GM18951 (cell line): ENCODE data around the gene ACAD11.

Experiments used
- POLR2A ChIP-seq: IDR thresholded peaks from 4 replicates; pipeline ENCODE4 v1.6.1; 2011; ENCODE audit warnings: mild to moderate bottlenecking; ENCODE audit not compliant: insufficient read length, insufficient read depth; ENCODE audit errors: extremely low read depth
- in situ Hi-C: fragments of 300-500 bp; cut with MboI; formaldehyde crosslinking; loops from one replicate; pipeline ENCODE4 v1.12.0; 2022; ENCODE audit warnings: low sequenced_read_pairs, mixed read lengths, inconsistent platforms; ENCODE audit not compliant: unreplicated experiment

ACAD11 gene

DNA sequence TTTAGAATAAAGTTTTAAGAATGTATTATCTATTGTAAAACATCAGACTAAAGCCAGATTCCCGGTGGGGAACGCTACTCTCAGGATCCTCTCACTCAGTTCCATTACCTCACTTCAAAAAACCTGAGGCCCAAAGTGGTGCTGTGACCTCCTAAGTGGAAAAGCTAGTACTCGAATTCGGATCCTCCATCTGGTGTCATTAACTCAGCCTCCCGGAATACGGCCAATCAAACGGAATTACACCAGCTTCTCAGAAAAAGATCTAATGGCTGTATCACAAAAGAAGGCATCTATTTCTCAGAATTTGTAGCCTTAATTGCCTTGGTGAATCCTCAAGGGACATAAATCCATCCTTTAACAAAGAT, 627 bp downstream of the ACAD11 start:
- no peak for TF ChIP-seq POLR2A
- in situ Hi-C loops, result no loop called here

DNA sequence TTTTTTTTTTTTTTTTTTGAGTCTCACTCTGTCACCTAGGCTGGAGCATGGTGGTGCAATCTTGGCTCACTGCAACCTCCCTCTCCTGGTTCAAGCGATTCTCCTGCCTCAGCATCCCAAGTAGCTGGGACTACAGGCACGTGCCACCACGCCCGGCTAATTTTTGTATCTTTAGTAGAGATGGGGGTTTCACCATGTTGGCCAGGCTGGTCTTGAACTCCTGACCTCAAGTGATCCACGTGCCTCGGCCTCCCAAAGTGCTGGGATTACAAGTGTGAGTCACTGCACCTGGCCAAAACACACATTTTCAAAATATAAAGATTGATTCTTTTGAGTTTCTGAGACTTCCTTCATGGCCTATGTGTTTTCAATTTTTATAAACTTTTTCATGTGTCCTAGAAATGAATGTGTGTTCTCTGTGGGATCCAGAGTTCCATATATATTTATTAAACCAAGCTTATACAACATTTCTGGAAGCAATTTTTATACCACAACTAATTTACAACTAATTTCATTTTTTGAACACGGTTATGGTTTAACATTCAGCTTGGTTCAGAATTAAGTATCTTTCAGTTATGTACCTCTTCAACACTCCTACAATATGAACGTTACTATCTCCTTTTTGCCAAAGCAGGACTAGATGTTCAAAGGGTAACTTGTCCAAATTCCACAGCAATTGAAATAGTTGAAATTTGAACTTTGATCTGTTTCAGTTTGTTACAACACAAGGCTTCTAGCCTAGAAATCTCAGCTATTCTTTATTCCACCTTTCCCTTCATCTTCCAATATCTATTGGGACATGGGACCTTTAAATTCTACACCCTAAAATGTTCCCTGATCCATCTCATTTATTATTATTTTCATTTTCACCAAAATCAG, 1.5 kb downstream of the ACAD11 start:
- in situ Hi-C loops, result no loop called here
- TF ChIP-seq POLR2A, result no peak

DNA sequence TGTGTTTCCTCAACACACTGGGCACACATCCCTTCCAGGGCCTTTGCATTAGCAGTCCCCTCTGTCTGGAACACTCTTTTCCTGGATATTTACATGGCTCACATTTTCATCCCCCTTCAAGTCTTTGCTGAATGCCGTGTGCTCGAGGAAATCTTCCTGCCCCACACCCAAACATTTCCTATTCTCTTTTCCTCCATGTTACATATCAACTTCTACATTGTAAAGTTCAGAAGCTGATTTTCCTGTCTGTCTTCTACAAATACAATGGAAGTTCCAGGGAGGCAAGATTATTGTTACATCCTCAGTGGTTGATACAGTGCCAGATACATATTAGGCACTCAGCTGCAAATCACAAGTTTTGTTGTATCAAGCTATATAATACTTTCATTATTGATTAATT, 4.1 kb downstream of the ACAD11 start:
- in situ Hi-C loops, result no loop called here

DNA sequence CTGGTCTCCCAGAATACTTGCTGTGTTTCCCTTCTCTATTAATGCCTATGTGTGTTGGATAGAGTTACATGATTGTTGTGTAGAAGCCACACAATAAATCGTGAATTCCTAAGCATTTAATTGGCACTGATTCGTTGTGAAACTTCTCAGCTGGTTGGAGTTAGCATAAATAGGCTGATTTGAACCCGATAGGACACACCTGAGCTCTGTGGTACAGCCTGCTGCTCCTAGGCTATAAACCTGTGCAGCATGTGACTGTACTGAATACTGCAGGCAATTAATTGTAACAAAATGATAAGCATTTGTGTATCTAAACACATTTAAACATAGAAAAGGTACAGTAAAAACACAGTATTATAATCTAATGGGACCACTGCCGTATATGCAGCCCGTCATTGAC, 4.9 kb downstream of the ACAD11 start:
- TF ChIP-seq POLR2A, result no peak
- in situ Hi-C loops, result no loop called here

More for the DNA sequence above, 4.1 kb downstream of the ACAD11 start:
- TF ChIP-seq POLR2A, result no peak

DNA sequence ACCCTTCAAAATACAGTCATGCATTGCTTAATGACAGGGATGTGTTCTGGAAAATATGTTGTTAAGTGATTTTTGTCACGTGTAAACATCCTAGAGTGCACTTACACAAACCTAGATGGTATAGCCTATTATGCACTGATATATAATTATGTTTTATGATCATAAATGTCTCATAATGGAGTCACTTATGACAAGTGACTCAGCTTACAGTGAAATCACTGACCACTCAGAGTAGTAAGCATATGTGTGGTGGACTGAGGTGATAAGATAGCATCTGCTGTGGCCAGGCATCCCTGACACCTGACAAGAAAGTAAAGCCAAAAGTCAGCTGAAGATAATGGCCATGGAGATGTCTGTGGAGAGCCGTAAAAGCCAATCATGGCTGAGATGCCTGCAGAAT, 5.4 kb downstream of the ACAD11 start:
- in situ Hi-C loops, result no loop called here
- no peak for TF ChIP-seq POLR2A

DNA sequence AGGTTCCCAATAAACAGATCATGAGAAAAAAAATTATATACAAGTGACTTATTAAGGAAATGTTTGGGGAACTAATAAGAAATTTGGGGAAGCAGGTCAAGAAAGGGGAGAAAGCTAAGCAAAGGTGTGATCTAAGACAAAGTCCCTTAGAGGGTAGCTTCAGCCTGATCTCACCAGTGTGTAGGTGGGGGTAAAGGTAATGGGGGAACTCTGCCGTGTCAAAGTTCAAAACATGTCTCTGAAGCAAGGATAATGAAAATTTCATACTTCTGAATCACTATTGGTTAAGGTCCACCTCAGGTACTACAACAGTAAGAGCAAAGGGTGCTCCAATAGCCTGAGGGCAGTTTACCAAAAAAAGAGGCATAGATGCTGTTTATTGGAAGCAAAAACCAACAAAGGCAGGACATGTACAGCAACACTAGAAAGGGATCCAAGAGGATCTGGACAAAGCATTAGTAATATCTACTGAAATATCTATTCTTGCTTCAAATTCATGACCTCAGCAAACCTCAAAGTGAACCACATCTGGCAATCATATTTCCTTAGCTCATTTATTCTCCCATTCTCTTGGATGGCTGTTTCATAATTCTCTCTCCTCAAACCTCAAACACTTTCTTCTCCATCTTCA, 6.9 kb downstream of the ACAD11 start:
- no peak for TF ChIP-seq POLR2A
- in situ Hi-C loops, result no loop called here

DNA sequence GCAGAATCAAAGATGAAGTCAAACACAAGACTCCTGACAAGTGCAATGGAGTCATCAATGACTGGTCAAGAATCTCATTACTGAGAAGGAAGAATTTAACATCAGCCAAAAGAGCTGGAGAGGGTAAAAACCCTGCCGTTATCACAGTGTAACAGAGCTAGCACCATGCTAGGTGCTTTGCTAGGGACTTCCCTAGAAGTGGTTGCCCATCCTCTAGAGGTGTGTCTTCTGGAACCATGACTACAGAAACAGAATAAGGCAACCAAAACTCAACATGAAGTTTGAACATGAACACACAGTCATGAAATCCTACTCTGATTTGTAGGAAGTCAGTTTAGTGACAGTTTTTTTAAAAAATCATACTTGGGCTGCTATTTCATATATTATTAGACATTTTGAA, 9.5 kb downstream of the ACAD11 start:
- in situ Hi-C loops, result no loop called here
- no peak for TF ChIP-seq POLR2A

DNA sequence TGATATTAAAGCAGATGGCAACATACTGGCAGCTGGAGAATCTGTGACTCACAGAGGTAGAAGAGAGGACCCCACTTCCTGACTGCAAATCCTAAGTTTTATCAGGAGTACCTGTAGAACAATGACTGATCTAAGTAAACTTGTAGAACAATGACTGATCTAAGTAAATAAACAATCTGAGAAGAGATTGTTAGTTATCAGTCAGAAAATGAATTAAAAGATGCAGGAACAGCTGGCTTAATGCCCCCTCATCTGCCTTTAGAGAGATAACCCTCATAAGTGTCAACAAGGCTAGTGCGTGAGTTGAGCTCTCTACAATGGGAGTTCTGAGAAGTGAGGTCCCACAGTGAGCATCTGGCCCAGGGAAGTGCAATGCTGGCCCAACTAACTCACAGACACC, 14.6 kb downstream of the ACAD11 start:
- in situ Hi-C loops, result loop anchor here (5.0 to 25.0 kb wide), 2 partner anchors 103 to 383 kb away; no protein-coding TSS in a partner anchor
- no peak for TF ChIP-seq POLR2A

DNA sequence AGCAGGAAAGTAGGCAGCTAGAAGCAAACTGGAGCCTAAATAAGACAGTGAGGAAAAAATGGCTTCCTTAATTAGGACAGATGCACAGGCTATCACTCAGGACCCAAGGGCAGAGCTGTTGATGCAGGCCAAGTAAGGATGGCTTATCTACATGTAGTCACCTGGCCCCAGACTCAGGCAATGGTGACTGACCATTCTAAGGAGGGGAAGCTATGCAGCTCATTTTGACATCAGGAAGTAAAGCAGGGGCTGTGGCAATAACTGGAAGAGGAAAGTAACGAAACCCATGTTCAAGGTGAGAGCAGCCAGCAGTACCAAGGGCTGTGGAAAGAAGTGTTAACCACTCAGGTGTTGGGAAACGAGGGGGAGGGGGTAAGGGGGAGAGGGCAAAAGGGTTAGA, 16.2 kb downstream of the ACAD11 start:
- TF ChIP-seq POLR2A, result no peak
- in situ Hi-C loops, result loop anchor here (25.0 kb wide), 1 partner anchor 381 kb away; no protein-coding TSS in a partner anchor

DNA sequence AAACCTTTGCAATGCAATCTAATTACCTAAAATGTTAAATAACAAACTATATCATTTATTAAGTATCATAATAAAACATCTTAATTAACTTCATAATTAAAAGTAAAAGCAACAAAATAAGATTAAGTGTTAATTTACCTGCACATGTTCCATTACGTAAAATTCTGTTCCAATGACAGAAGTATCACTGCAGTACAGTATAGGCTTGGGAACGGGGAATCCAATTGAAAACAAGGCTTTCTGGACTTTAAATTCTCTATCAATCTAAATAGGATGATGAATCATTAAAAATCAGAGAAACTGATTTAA, 17.1 kb downstream of the ACAD11 start:
- in situ Hi-C loops, result loop anchor here (25.0 kb wide), 1 partner anchor 380 kb away; no protein-coding TSS in a partner anchor
- no peak for TF ChIP-seq POLR2A

DNA sequence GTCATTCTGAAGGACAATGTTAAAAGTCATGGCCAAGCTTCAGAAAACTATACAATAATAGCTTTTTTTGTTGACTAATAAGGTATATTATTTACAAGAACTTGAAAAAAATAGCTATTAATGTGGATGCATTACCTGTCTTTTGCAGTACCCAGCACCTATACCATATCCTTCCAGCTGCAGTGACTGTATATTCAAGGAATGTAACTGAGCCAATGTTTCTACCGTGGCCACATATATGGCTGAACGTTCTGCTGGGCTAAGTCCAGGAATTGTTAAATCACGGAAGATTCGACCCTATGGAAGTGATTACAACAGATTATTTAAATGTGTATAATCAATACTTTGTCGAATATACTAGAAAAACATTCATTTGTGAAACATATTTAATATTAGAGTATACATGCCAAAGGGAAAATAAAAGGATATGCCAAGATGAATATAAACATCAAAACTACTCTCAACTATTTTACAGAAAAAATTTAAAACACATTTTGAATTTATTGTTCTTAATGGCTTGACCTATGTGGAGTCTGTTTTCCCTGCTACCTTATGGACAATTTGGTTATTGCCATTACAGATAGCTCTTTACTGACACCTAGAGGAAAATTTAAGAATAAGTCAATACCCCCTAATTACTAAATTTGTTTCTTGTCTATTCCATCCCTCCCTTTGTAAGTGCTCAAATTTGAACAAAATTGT, 17.6 kb downstream of the ACAD11 start:
- TF ChIP-seq POLR2A, result no peak
- in situ Hi-C loops, result loop anchor here (25.0 kb wide), 1 partner anchor 380 kb away; no protein-coding TSS in a partner anchor

DNA sequence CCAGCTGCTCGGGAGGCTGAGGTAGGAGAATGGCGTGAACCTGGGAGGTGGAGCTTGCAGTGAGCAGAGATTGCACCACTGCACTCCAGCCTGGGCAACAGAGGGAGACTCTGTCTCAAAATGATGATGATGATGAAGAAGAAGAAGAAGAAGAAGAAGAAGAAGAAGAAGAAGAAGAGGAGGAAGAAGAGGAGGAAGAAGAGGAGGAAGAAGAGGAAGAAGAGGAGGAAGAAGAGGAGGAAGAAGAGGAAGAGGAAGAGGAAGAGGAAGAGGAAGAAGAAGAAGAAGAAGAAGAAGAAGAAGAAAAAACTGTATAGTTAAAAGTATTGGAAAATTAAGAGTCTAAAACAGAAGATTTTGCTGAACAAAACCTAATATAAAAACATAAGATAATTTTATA, 18.2 kb downstream of the ACAD11 start:
- in situ Hi-C loops, result loop anchor here (25.0 kb wide), 1 partner anchor 379 kb away; no protein-coding TSS in a partner anchor

DNA sequence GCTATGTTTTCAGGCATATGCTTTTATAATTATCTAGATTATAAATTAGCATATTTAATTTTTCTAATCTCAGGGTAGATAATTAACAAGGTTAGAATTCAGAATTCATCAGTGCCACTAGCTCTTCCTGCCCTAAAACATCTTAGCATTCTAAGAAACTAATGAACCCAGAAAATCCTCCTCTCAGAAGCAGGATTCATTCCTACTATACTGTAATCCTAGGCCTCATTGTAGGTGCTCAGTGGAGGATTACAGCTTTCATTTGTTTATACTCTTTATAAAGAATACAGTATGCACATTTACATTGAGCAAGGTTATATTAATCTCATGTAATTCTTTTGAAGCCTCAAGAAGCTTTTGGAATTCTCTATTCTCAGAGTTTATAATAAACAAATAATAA, 20.9 kb downstream of the ACAD11 start:
- in situ Hi-C loops, result loop anchor here (25.0 kb wide), 1 partner anchor 376 kb away; no protein-coding TSS in a partner anchor
- TF ChIP-seq POLR2A, result no peak
